Kidney (tissue), 14 donors: ENCODE results near the gene SPHK2. TPM values are rescaled to one million over a fixed set of nuclear protein-coding genes. Genes with fewer than 3 reads are reported as not detected.

ENCODE experiments used
- DNase-seq, 5 donors: peaks; one replicate each; pipeline ENCODE4 v3.0.0-alpha.2; 2013 to 2020
- FAIRE-seq: peaks from 2 replicates; lab custom pipeline; 2012; peaks lifted over from hg19 to GRCh38; lab: Jason Lieb, UNC
- H3K27ac ChIP-seq, 2 donors: one replicate each; pipeline ENCODE4 v1.7.0; 2013; ENCODE audit warnings: low read depth in 2 of 2, low read length in 2 of 2, inconsistent platforms in 1 of 2
- H3K27me3 ChIP-seq: one replicate; pipeline ENCODE4 v1.7.1; 2013; ENCODE audit warnings: low read length, inconsistent platforms; ENCODE audit not compliant: control insufficient read depth, insufficient read depth
- H3K36me3 ChIP-seq, 3 donors: one replicate each; pipeline versions ENCODE4 v1.7.0 to v1.7.1; 2013; ENCODE audit warnings: low read length in 3 of 3, control low read depth in 1 of 3, inconsistent platforms in 1 of 3; ENCODE audit not compliant: insufficient read depth in 3 of 3, control insufficient read depth in 2 of 3
- H3K4me1 ChIP-seq, 3 donors: one replicate each; pipeline versions ENCODE4 v1.7.0 to v1.7.1; 2013; ENCODE audit warnings: low read length in 3 of 3, inconsistent platforms in 1 of 3, low read depth in 1 of 3; ENCODE audit not compliant: control insufficient read depth in 2 of 3, insufficient read depth in 2 of 3
- H3K4me3 ChIP-seq, 3 donors: one replicate each; pipeline versions ENCODE4 v1.7.0 to v1.8.1; 2013; ENCODE audit warnings: low read length in 3 of 3, control low read depth in 1 of 3, inconsistent platforms in 1 of 3
- H3K9ac ChIP-seq, 3 donors: one replicate each; pipeline versions ENCODE4 v1.7.0 to v1.7.1; 2013; ENCODE audit warnings: low read length in 3 of 3, control low read depth in 1 of 3, inconsistent platforms in 1 of 3
- H3K9me3 ChIP-seq, 3 donors: one replicate each; pipeline versions ENCODE4 v1.7.0 to v1.7.1; 2013; ENCODE audit warnings: low read length in 3 of 3, control low read depth in 1 of 3, inconsistent platforms in 1 of 3; ENCODE audit not compliant: control insufficient read depth in 2 of 3, insufficient read depth in 1 of 3
- intact Hi-C: fragments of 100-400 bp; cut with DNase I; formaldehyde crosslinking; loops from one replicate; pipeline ENCODE4 v1.11.1; 2022
- polyA plus RNA-seq: library from polyadenylated mRNA; stranded (reverse); fragments of 350-450 nt; fragmentation: Illumina TruSeq; extraction: RNeasy Lipid Tissue Mini Kit (QIAGEN cat#74804); gene quantifications from one replicate; pipeline ENCODE4 v1.2.3, GENCODE V29; 2014; ENCODE audit warnings: low read depth, low replicate concordance; ENCODE audit not compliant: insufficient read depth
- total RNA-seq: library from RNA; stranded (reverse); fragmentation: NEBNext Ultra II Directional; extraction: Animal tissue kit (Norgen Biotek cat#: 25700); gene quantifications from one replicate; pipeline ENCODE4 v1.2.1, GENCODE V29; 2021
- TF ChIP-seq, protein P1 (sequence below): IDR thresholded peaks from 3 replicates; pipeline ENCODE4 v1.5.1; 2012; ENCODE audit warnings: mild to moderate bottlenecking, moderate library complexity, borderline replicate concordance; ENCODE audit not compliant: insufficient read depth; ENCODE audit errors: extremely low read depth
- donor health status: control.
- donor health status: control.
- donor health status: control.
- donor health status: control.
- donor health status: control.
- donor health status: DM: yes; HTN: yes; CAD: no.
- donor health status: Normal renal cell carcinoma (clear cell type).

The SPHK2 gene
- total and polyA plus RNA-seq, 2 donors from 2014 or later, result 23.3 to 37.2 TPM

GRCh38 chr19:48660852-48661710, 41.8 kb downstream of the SPHK2 start:
- Histone ChIP-seq H3K9me3 (no peaks in the 10 kb centered on the region), H3K27ac (peak overlapping the region; percentile 43 to 68), H3K4me3 (peak overlapping the region in 1 of 3 donors; percentile 35), H3K9ac (peak overlapping the region in 1 of 3 donors; percentile 55), H3K4me1 (peaks cover 3 to 5% (median 3%) of the 10 kb centered on the region in 3 donors), H3K27me3 (no peaks in the 10 kb centered on the region), H3K36me3 (no peaks in the 10 kb centered on the region)
- TF ChIP-seq, protein P1, sequence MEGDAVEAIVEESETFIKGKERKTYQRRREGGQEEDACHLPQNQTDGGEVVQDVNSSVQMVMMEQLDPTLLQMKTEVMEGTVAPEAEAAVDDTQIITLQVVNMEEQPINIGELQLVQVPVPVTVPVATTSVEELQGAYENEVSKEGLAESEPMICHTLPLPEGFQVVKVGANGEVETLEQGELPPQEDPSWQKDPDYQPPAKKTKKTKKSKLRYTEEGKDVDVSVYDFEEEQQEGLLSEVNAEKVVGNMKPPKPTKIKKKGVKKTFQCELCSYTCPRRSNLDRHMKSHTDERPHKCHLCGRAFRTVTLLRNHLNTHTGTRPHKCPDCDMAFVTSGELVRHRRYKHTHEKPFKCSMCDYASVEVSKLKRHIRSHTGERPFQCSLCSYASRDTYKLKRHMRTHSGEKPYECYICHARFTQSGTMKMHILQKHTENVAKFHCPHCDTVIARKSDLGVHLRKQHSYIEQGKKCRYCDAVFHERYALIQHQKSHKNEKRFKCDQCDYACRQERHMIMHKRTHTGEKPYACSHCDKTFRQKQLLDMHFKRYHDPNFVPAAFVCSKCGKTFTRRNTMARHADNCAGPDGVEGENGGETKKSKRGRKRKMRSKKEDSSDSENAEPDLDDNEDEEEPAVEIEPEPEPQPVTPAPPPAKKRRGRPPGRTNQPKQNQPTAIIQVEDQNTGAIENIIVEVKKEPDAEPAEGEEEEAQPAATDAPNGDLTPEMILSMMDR, result no peak
- peak; percentile 66 to 96 (median 84) for DNase-seq
- intact Hi-C loops, result no loop called here
- peak; percentile 87 for FAIRE-seq

DNA sequence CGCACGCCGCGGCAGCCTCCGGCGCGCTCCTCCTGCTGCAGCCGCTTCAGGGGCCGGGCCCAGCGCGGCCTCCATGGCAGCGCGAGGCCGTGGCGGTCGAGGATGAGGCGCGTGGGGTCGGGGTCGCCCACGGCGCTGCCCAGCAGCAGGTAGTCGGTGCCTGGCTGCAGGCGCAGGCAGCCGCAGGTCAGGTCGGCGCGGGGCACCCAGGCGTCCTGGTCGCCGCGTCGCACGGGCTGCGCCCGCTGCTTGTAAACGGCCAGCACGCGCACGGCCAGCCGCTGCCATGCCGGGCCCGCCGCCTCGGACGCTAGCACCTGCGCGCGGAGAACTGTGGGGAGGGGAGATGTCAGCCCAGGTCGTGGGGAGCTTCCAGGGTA, 42.4 kb downstream of the SPHK2 start:
- no peaks in the 10 kb centered on the region for H3K36me3 ChIP-seq
- DNase-seq (no peak), FAIRE-seq (no peak)
- no peaks in the 10 kb centered on the region for H3K9me3 ChIP-seq
- no peak overlapping the region for H3K27ac ChIP-seq
- TF ChIP-seq, protein P1, result no peak
- H3K4me1 ChIP-seq, result peaks cover 3 to 5% (median 3%) of the 10 kb centered on the region in 3 donors
- intact Hi-C loops, result no loop called here
- H3K9ac ChIP-seq, result no peak overlapping the region
- H3K27me3 ChIP-seq, result no peaks in the 10 kb centered on the region
- no peak overlapping the region for H3K4me3 ChIP-seq

GRCh38 chr19:48663667-48664066, 44.4 kb downstream of the SPHK2 start:
- Histone ChIP-seq H3K27me3 (no peaks in the 10 kb centered on the region), H3K9me3 (no peaks in the 10 kb centered on the region), H3K27ac (no peak overlapping the region), H3K9ac (no peak overlapping the region), H3K36me3 (no peaks in the 10 kb centered on the region), H3K4me3 (no peak overlapping the region), H3K4me1 (peaks cover 0 to 3% (median 0%) of the 10 kb centered on the region in 3 donors)
- FAIRE-seq, result no peak
- intact Hi-C loops, result no loop called here
- no peak for DNase-seq
- TF ChIP-seq, protein P1, result no peak
